GM12875 (cell line): ENCODE data around the gene CARNS1.

Experiments used
- H3K4me3 ChIP-seq: one replicate; pipeline ENCODE4 v1.5.1; 2011; ENCODE audit warnings: low read depth, low read length, control low read depth
- CTCF ChIP-seq: IDR thresholded peaks from 2 replicates; pipeline ENCODE4 v1.5.1; 2011; ENCODE audit warnings: low read depth, mild to moderate bottlenecking, control low read depth, inconsistent platforms, low read length, moderate library complexity, borderline replicate concordance; ENCODE audit not compliant: insufficient read depth

CARNS1 gene

GRCh38 chr11:67452141-67452952, 36.9 kb downstream of the CARNS1 start, which contains the start of gene GPR152:
Gene GPR152 (minus strand): TSS chr11:67452729. CDS start chr11:67452724, 5 bp downstream.
- no peak within 1 kb of the TSS for H3K4me3 ChIP-seq
- no peak for TF ChIP-seq CTCF

DNA sequence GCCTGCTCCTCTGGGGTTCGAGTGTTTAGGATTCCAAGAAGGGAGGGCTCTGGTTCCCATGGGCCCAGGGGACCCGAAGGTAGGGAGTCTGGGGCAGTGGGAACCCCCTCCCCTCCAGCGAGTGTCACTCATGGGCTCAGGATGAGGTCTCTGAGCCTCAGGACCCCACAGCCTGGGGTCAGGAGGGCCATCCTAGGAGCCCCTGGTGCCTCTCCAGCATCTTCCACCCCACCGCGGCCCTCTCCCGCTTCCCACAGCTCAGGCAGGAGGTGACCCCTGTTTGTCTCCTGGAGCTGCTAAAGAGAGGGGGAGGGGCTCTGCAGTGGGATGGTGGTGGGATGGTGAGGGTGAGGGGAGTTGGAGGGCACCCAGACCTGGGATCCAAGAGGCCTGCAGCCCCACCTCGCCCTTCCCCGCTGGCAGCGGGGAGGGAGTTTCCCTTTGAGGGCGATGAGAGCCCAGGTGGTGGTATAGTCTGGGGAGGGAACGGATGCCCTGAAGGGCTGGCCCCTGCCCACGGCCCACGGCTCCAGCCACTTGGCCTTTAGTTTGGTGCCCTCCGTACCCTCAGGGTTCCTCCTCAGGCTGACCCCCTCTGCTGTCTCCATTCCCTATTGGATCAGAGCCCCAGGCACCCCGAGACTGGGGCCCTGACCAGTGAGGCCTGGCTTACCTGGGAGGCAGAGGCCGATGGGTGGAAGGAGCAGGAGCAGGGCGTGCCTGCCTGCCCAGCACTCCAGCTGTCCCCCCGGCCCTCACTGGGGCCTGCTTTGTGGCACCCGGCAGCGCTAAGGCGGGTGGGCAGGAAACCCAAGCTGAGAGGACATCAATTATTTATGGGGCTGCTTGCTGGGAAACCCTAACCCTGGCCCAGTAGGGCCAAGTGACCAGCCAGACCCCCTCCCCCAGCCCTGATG, 38.6 kb downstream of the CARNS1 start:
- TF ChIP-seq CTCF = no peak

GRCh38 chr11:67455054-67455453, 39.6 kb downstream of the CARNS1 start, which contains the start of gene CABP4:
Gene CABP4 (plus strand): TSS chr11:67455354. CDS start chr11:67455424, 70 bp downstream.
- H3K4me3 ChIP-seq = no peak within 1 kb of the TSS
- TF ChIP-seq CTCF = no peak

More for the DNA sequence above, 38.6 kb downstream of the CARNS1 start:
- H3K4me3 ChIP-seq = no peak overlapping the region

GRCh38 chr11:67456068-67456705, 40.7 kb downstream of the CARNS1 start:
- no peak for TF ChIP-seq CTCF
- H3K4me3 ChIP-seq = no peak overlapping the region

- no peak for TF ChIP-seq CTCF
Measured at GRCh38 chr11:67457453-67457852, 42.0 kb downstream of the CARNS1 start.

GRCh38 chr11:67458266-67458665, 42.8 kb downstream of the CARNS1 start:
- TF ChIP-seq CTCF = no peak
- no peak overlapping the region for H3K4me3 ChIP-seq

More at GRCh38 chr11:67457453-67457852, 42.0 kb downstream of the CARNS1 start:
- H3K4me3 ChIP-seq = no peak overlapping the region
